Measurements from ENCODE around the gene SAP30BP. TPM values are rescaled to one million over a fixed set of nuclear protein-coding genes. Genes with fewer than 3 reads are reported as not detected.

Gene SAP30BP
- total RNA-seq, 1 experiment from 2014 or later = 149 TPM

DNA sequence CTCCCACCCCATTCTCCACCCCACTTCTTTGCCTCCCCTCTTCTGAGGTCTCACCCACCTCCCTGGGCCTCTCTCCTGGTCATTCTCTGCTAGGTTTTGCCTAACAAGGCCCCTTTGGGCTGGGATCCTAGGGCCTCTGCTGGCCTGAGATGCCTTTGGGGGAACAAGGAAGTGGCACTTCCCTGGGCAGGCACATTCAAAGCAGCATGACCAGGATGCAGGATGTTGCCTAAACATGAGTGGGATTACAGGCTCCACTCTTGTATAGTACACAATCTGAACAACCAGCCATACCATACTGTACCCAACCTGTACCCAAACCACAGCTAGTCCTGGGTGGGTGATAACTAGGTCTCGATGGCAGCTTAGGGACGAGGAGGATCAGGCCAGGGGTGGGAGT lies 88.9 kb downstream of the SAP30BP start:
- no peak for ATAC-seq
- Histone ChIP-seq H3K36me3 (ENCODE audit: control insufficient read depth in 1 of 2, insufficient read depth in 2 of 2, low read length in 2 of 2) (peaks cover 15 to 67% of the 10 kb centered on the region in 2 experiments; a peak in 3 of 4 replicates), H3K9ac (ENCODE audit: low read length) (no peak overlapping the region), H2AFZ (ENCODE audit: low read depth, low read length, poor library complexity, severe bottlenecking) (no peak overlapping the region), H3K27ac (ENCODE audit: low read depth, low read length) (no peak overlapping the region; the same call in 1 of the 2 replicates), H3K4me3 (replicated peaks in 1 of 2; ENCODE audit: low read depth in 1 of 2, low read length in 2 of 2) (no peak overlapping the region), H3K9me3 (ENCODE audit: control insufficient read depth in 1 of 2, insufficient read depth in 1 of 2, low read depth in 1 of 2, low read length in 2 of 2) (no peaks in the 10 kb centered on the region), H3K4me2 (ENCODE audit: low read length) (no peak overlapping the region), H3K27me3 (ENCODE audit: insufficient read depth, low read length) (no peaks in the 10 kb centered on the region), H3K79me2 (ENCODE audit: insufficient read depth, low read length) (no peaks in the 10 kb centered on the region), H4K20me1 (ENCODE audit: insufficient read depth) (no peaks in the 10 kb centered on the region), H3K4me1 (ENCODE audit: control insufficient read depth in 1 of 2, insufficient read depth in 2 of 2, low read length in 2 of 2) (peaks cover 0 to 6% of the 10 kb centered on the region in 2 experiments; a peak in 1 of 4 replicates), H3K9me2 (ENCODE audit: insufficient read depth) (no peaks in the 10 kb centered on the region)
- no peak for TF ChIP-seq CBX3 (IDR thresholded peaks at IDR 0.05; ENCODE audit: low read depth)
- TF ChIP-seq JUND (IDR thresholded peaks at IDR 0.05) = no peak
- TF ChIP-seq REST (IDR thresholded peaks at IDR 0.05; ENCODE audit: low read depth) = no peak
- TF ChIP-seq EZH2 (IDR thresholded peaks at IDR 0.05) = no peak
- no peak for DNase-seq (ENCODE audit: low read depth, low spot score)
- BruUV-seq (replicated peaks) = no TSS peak
- intact Hi-C loops (cut with micrococcal nuclease) = loop anchor here (10.0 kb wide), 1 partner anchor 331 kb away; no protein-coding TSS in a partner anchor
- POLR2A ChIA-PET = no interaction called here
- RAD21 ChIA-PET (ENCODE audit: low non-redundant PET in 1 of 2, low total read pairs in 2 of 2, uncharacterized antibody in 2 of 2, unreplicated experiment in 2 of 2) = no interaction called here
- CTCF ChIA-PET = interaction anchor here (1.0 kb wide), 1 partner anchor 155 kb away, joined by 3 read pairs; no protein-coding TSS in a partner anchor

GRCh38 chr17:75756451-75757085 lies 89.4 kb downstream of the SAP30BP start:
- Histone ChIP-seq H3K9me3 (ENCODE audit: control insufficient read depth in 1 of 2, insufficient read depth in 1 of 2, low read depth in 1 of 2, low read length in 2 of 2) (no peaks in the 10 kb centered on the region), H4K20me1 (ENCODE audit: insufficient read depth) (no peaks in the 10 kb centered on the region), H3K79me2 (ENCODE audit: insufficient read depth, low read length) (no peaks in the 10 kb centered on the region), H3K4me2 (ENCODE audit: low read length) (no peak overlapping the region), H3K36me3 (ENCODE audit: control insufficient read depth in 1 of 2, insufficient read depth in 2 of 2, low read length in 2 of 2) (peaks cover 15 to 62% of the 10 kb centered on the region in 2 experiments; a peak in 3 of 4 replicates), H3K4me1 (ENCODE audit: control insufficient read depth in 1 of 2, insufficient read depth in 2 of 2, low read length in 2 of 2) (peaks cover 0 to 6% of the 10 kb centered on the region in 2 experiments; a peak in 1 of 4 replicates), H3K9ac (ENCODE audit: low read length) (no peak overlapping the region), H3K9me2 (ENCODE audit: insufficient read depth) (no peaks in the 10 kb centered on the region), H3K27me3 (ENCODE audit: insufficient read depth, low read length) (no peaks in the 10 kb centered on the region), H3K27ac (ENCODE audit: low read depth, low read length) (no peak overlapping the region), H2AFZ (ENCODE audit: low read depth, low read length, poor library complexity, severe bottlenecking) (no peak overlapping the region), H3K4me3 (replicated peaks in 1 of 2; ENCODE audit: low read depth in 1 of 2, low read length in 2 of 2) (no peak overlapping the region)
- ATAC-seq = no peak
- RAD21 ChIA-PET (ENCODE audit: low non-redundant PET in 1 of 2, low total read pairs in 2 of 2, uncharacterized antibody in 2 of 2, unreplicated experiment in 2 of 2) = no interaction called here
- POLR2A ChIA-PET = no interaction called here
- intact Hi-C loops (cut with micrococcal nuclease) = loop anchor here (10.0 kb wide), 1 partner anchor 332 kb away; no protein-coding TSS in a partner anchor
- TF ChIP-seq ELF1 (IDR thresholded peaks at IDR 0.05; ENCODE audit: borderline replicate concordance, low read depth) (no peak), ATF3 (IDR thresholded peaks at IDR 0.05) (no peak), TCF7L2 (IDR thresholded peaks at IDR 0.05; ENCODE audit: borderline replicate concordance, extremely low read depth, insufficient read depth, insufficient read length) (no peak)
- BruUV-seq (replicated peaks) = no TSS peak
- CTCF ChIA-PET = no interaction called here
- DNase-seq (ENCODE audit: low read depth, low spot score) = no peak
